ENCODE results near the gene LPP.

Gene LPP

DNA sequence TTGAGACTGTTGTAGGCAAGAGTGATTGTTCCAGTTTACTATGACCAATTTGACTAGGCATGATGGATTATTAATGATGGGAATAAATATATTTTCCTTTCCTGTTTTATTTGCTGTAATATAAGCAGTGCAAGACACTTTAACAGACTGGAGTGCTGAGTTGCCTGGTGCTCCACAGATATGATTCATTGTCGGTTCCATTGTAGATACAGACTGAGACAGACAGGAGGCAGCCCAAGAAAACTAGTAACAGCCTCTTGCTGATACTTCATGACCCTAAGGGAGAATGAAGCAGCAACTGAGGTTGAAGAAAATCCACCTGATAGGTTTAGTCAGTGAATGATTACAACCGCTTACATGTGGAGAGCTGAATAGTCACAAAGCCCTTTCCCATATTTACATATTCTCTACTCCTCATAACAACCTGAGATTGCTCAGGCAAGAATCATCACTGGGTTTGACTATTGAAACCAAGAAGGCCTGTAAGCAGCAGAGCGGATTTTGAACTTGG, 782.7 kb downstream of the LPP start:
- DNase-seq: no peak

DNA sequence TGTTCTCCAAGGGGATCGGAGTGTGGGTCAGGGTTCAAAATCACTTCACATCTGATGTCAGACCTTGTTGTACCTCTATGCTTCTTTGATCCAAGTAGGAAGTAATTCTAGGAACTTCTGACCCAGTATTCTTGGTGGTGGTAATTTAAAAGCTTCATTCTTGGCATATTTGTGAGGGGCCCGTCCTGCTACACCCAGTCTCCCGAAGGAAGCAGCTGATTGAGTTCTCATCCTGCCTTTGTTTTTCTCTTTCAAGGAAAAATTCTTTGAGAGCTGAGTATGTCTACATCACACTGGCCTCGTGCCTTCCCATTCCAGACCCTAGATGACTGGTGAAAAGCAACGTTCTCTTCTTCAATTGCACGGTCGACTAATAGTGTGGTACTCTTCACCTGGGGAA, 783.4 kb downstream of the LPP start:
- DNase-seq: no peak

DNA sequence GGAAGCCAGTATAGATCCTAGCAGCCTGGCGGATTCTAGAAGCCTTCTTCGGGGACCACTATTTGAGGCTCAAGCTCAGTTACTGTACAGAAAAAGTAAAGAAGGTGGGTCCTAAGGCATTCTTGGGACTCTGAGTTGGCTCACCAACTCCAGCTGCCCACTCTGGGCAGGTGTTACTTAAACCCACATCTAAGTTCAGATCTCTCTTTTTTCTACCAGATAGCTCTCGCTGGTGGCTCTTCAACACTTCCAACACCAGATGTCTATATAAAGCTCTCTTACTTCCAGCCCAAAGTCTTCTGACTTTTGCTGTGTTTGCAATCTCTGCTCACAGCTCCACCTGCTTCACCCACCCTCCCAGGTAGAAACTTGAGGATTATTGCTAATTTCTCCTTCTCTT, 785.0 kb downstream of the LPP start:
- DNase-seq: no peak

GRCh38 chr3:188939814-188940572, 786.0 kb downstream of the LPP start:
- DNase-seq: no peak
